GM19467 (cell line): ENCODE measurements around the gene ZBED2.
"Not testable (repeated sequence)": the region's sequence is repeated elsewhere in the genome, so short reads cannot be mapped to it uniquely, and the experiment has no call there.

Source experiments
- ATAC-seq: cut with Tn5 transposase; IDR thresholded peaks from one replicate; pipeline ENCODE4 v1.9.1; 2021; ENCODE audit warnings: mild to moderate bottlenecking, moderate library complexity; ENCODE audit not compliant: unreplicated experiment

ZBED2 gene

GRCh38 chr3:111595232-111595631 is at the start of gene ZBED2:
TSS of gene ZBED2 (minus strand) at chr3:111595346. CDS start at chr3:111594201, 1,145 bp downstream.
- no peak for ATAC-seq

GRCh38 chr3:111639316-111639715 is 44.2 kb upstream of the ZBED2 start:
- no peak for ATAC-seq

GRCh38 chr3:111636366-111636885 is 41.3 kb upstream of the ZBED2 start:
- ATAC-seq = no peak

GRCh38 chr3:111635403-111635802 is 40.3 kb upstream of the ZBED2 start:
- no peak for ATAC-seq

GRCh38 chr3:111630638-111631037 is 35.5 kb upstream of the ZBED2 start:
- ATAC-seq = not testable (repeated sequence)

- ATAC-seq = not testable (repeated sequence)
Observed at GRCh38 chr3:111629018-111629417, 33.9 kb upstream of the ZBED2 start.

GRCh38 chr3:111627092-111627491 is 31.9 kb upstream of the ZBED2 start:
- ATAC-seq = no peak

- no peak for ATAC-seq
Observed at GRCh38 chr3:111621535-111621934, 26.4 kb upstream of the ZBED2 start.

- no peak for ATAC-seq
Observed at GRCh38 chr3:111619833-111620232, 24.7 kb upstream of the ZBED2 start.

- no peak for ATAC-seq
Observed at GRCh38 chr3:111618945-111619344, 23.8 kb upstream of the ZBED2 start.

- ATAC-seq = no peak
Observed at GRCh38 chr3:111617912-111618601, 22.9 kb upstream of the ZBED2 start.

GRCh38 chr3:111617406-111617805 is 22.3 kb upstream of the ZBED2 start:
- ATAC-seq = no peak

GRCh38 chr3:111616417-111617105 is 21.4 kb upstream of the ZBED2 start:
- peak; percentile 80 for ATAC-seq

- ATAC-seq = no peak
Observed at GRCh38 chr3:111615880-111616279, 20.7 kb upstream of the ZBED2 start.

GRCh38 chr3:111613294-111613693 is 18.1 kb upstream of the ZBED2 start:
- ATAC-seq = no peak

- no peak for ATAC-seq
Observed at GRCh38 chr3:111610612-111611054, 15.5 kb upstream of the ZBED2 start.

- peak; percentile 93 for ATAC-seq
Observed at GRCh38 chr3:111610189-111610588, 15.0 kb upstream of the ZBED2 start.

GRCh38 chr3:111609700-111610099 is 14.6 kb upstream of the ZBED2 start:
- no peak for ATAC-seq

- no peak for ATAC-seq
Observed at GRCh38 chr3:111608383-111608782, 13.2 kb upstream of the ZBED2 start.

GRCh38 chr3:111607240-111607920 is 12.2 kb upstream of the ZBED2 start:
- ATAC-seq = no peak

- no peak for ATAC-seq
Observed at GRCh38 chr3:111605493-111605892, 10.3 kb upstream of the ZBED2 start.

GRCh38 chr3:111605018-111605417 is 9.9 kb upstream of the ZBED2 start:
- no peak for ATAC-seq
